HG03135 (cell line): ENCODE results near the gene PDSS2.
"Not testable (repeated sequence)": the region's sequence is repeated elsewhere in the genome, so short reads cannot be mapped to it uniquely, and the experiment has no call there.

Source experiments
- ATAC-seq: cut with Tn5 transposase; IDR thresholded peaks from one replicate; pipeline ENCODE4 v1.9.1; 2021; ENCODE audit warnings: mild to moderate bottlenecking, moderate library complexity; ENCODE audit not compliant: unreplicated experiment

Gene PDSS2

GRCh38 chr6:107475360-107475759 lies 16.0 kb upstream of the PDSS2 start:
- ATAC-seq = not testable (repeated sequence)

GRCh38 chr6:107473660-107474059 lies 14.3 kb upstream of the PDSS2 start:
- ATAC-seq = no peak

- ATAC-seq = no peak
Observed at GRCh38 chr6:107470364-107470763, 11.0 kb upstream of the PDSS2 start.

- ATAC-seq = no peak
Observed at GRCh38 chr6:107466062-107466461, 6.7 kb upstream of the PDSS2 start.

- ATAC-seq = no peak
Observed at GRCh38 chr6:107460083-107460631, 793 bp upstream of the PDSS2 start.

GRCh38 chr6:107458672-107459282 lies 587 bp downstream of the PDSS2 start:
- ATAC-seq = peak; percentile 19

- no peak for ATAC-seq
Observed at GRCh38 chr6:107448776-107449175, 10.6 kb downstream of the PDSS2 start.

- no peak for ATAC-seq
Observed at GRCh38 chr6:107447663-107448216, 11.6 kb downstream of the PDSS2 start.

- no peak for ATAC-seq
Observed at GRCh38 chr6:107444277-107444676, 15.1 kb downstream of the PDSS2 start.

GRCh38 chr6:107443608-107444267 lies 15.6 kb downstream of the PDSS2 start:
- no peak for ATAC-seq

GRCh38 chr6:107442938-107443607 lies 16.3 kb downstream of the PDSS2 start:
- no peak for ATAC-seq

- no peak for ATAC-seq
Observed at GRCh38 chr6:107441682-107442081, 17.7 kb downstream of the PDSS2 start.

- ATAC-seq = no peak
Observed at GRCh38 chr6:107440936-107441335, 18.4 kb downstream of the PDSS2 start.

- no peak for ATAC-seq
Observed at GRCh38 chr6:107439406-107439805, 20.0 kb downstream of the PDSS2 start.

GRCh38 chr6:107437691-107438090 lies 21.7 kb downstream of the PDSS2 start:
- no peak for ATAC-seq

- no peak for ATAC-seq
Observed at GRCh38 chr6:107436881-107437280, 22.5 kb downstream of the PDSS2 start.

- ATAC-seq = no peak
Observed at GRCh38 chr6:107435798-107436197, 23.6 kb downstream of the PDSS2 start.

GRCh38 chr6:107434812-107435211 lies 24.6 kb downstream of the PDSS2 start:
- no peak for ATAC-seq

- not testable (repeated sequence) for ATAC-seq
Observed at GRCh38 chr6:107425951-107426350, 33.4 kb downstream of the PDSS2 start.

GRCh38 chr6:107423474-107423990 lies 35.8 kb downstream of the PDSS2 start:
- no peak for ATAC-seq

- no peak for ATAC-seq
Observed at GRCh38 chr6:107421696-107422256, 37.6 kb downstream of the PDSS2 start.
